OCI-LY3 (cell line): ENCODE data around the gene MIS18A.

ENCODE experiments used
- CTCF ChIP-seq: fragments of 200-600, 300-600 bp; sonication (generic); IDR thresholded peaks from 2 replicates; pipeline ENCODE4 v1.5.1; 2014; ENCODE audit warnings: antibody characterized with exemption, low read length, low read depth
- EZH2phosphoT487 ChIP-seq: fragments of 200-600 bp; shearing (Covaris generic); IDR thresholded peaks from 2 replicates; pipeline ENCODE4 v1.6.1; 2018; ENCODE audit warnings: antibody characterized with exemption, mixed run types, low read depth

- no peak for TF ChIP-seq CTCF
- no peak for TF ChIP-seq EZH2phosphoT487
These were observed 36.0 kb upstream of the MIS18A start for GRCh38 chr21:32314806-32315205.
